ENCODE measurements around the gene NPTX2.

- no peak for TF ChIP-seq POLR2A (IDR thresholded peaks at IDR 0.05)
- TF ChIP-seq, protein P1, sequence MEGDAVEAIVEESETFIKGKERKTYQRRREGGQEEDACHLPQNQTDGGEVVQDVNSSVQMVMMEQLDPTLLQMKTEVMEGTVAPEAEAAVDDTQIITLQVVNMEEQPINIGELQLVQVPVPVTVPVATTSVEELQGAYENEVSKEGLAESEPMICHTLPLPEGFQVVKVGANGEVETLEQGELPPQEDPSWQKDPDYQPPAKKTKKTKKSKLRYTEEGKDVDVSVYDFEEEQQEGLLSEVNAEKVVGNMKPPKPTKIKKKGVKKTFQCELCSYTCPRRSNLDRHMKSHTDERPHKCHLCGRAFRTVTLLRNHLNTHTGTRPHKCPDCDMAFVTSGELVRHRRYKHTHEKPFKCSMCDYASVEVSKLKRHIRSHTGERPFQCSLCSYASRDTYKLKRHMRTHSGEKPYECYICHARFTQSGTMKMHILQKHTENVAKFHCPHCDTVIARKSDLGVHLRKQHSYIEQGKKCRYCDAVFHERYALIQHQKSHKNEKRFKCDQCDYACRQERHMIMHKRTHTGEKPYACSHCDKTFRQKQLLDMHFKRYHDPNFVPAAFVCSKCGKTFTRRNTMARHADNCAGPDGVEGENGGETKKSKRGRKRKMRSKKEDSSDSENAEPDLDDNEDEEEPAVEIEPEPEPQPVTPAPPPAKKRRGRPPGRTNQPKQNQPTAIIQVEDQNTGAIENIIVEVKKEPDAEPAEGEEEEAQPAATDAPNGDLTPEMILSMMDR (IDR thresholded peaks at IDR 0.05): no peak
- TF ChIP-seq POLR2AphosphoS5 (IDR thresholded peaks at IDR 0.05): no peak
Measured at GRCh38 chr7:98643236-98643985, 26.3 kb downstream of the NPTX2 start.

Data from suprapubic skin (tissue), 4 donors.